ENCODE data around the gene MIDN.

GRCh38 chr19:1206864-1207450 lies 41.4 kb upstream of the MIDN start:
- TF ChIP-seq CTCF (conservative IDR thresholded peaks at IDR 0.05 in 1 of 2, IDR thresholded peaks at IDR 0.05 in 1 of 2; ENCODE audit: low read depth in 1 of 2, low read length in 2 of 2): no peak
- no peak for TF ChIP-seq EZH2 (IDR thresholded peaks at IDR 0.05; ENCODE audit: low read length, missing control alignments)
